HK-2 (cell line): Measurements from ENCODE around the gene WDFY2.
"Not testable (repeated sequence)": the region's sequence is repeated elsewhere in the genome, so short reads cannot be mapped to it uniquely, and the experiment has no call there.

ENCODE experiments used
- DNase-seq: peaks from one replicate; pipeline ENCODE4 v3.0.0-alpha.2; 2018; ENCODE audit not compliant: unreplicated experiment

Gene WDFY2

GRCh38 chr13:51666374-51666773 is 82.1 kb downstream of the WDFY2 start:
- DNase-seq = no peak

GRCh38 chr13:51666839-51667238 is 82.6 kb downstream of the WDFY2 start:
- DNase-seq = no peak

- DNase-seq = no peak
These were observed 84.4 kb downstream of the WDFY2 start for GRCh38 chr13:51668580-51669195.

GRCh38 chr13:51673165-51673564 is 88.9 kb downstream of the WDFY2 start:
- DNase-seq = no peak

- no peak for DNase-seq
These were observed 90.0 kb downstream of the WDFY2 start for GRCh38 chr13:51674276-51674675.

- DNase-seq = no peak
These were observed 91.1 kb downstream of the WDFY2 start for GRCh38 chr13:51675385-51675784.

GRCh38 chr13:51675877-51676276 is 91.6 kb downstream of the WDFY2 start:
- no peak for DNase-seq

GRCh38 chr13:51676739-51677138 is 92.5 kb downstream of the WDFY2 start:
- no peak for DNase-seq

- no peak for DNase-seq
These were observed 94.2 kb downstream of the WDFY2 start for GRCh38 chr13:51678420-51678819.

- DNase-seq = no peak
These were observed 95.4 kb downstream of the WDFY2 start for GRCh38 chr13:51679616-51680015.

GRCh38 chr13:51681037-51681678 is 96.9 kb downstream of the WDFY2 start:
- DNase-seq = no peak

GRCh38 chr13:51682686-51683085 is 98.4 kb downstream of the WDFY2 start:
- no peak for DNase-seq

- DNase-seq = no peak
These were observed 99.3 kb downstream of the WDFY2 start for GRCh38 chr13:51683597-51683996.

GRCh38 chr13:51684076-51684475 is 99.8 kb downstream of the WDFY2 start:
- DNase-seq = no peak

- no peak for DNase-seq
These were observed 103.9 kb downstream of the WDFY2 start for GRCh38 chr13:51687947-51688714.

- DNase-seq = no peak
These were observed 104.8 kb downstream of the WDFY2 start for GRCh38 chr13:51688937-51689662.

GRCh38 chr13:51689663-51689996 is 105.4 kb downstream of the WDFY2 start:
- DNase-seq = no peak

GRCh38 chr13:51695677-51696076 is 111.4 kb downstream of the WDFY2 start:
- not testable (repeated sequence) for DNase-seq

- DNase-seq = no peak
These were observed 112.9 kb downstream of the WDFY2 start for GRCh38 chr13:51697181-51697580.

- no peak for DNase-seq
These were observed 113.6 kb downstream of the WDFY2 start for GRCh38 chr13:51697855-51698254.

- DNase-seq = no peak
These were observed 114.1 kb downstream of the WDFY2 start for GRCh38 chr13:51698352-51698751.
